Prostate gland (tissue), 2 donors: ENCODE data around the gene MAGI2. TPM values are rescaled to one million over a fixed set of nuclear protein-coding genes. Genes with fewer than 3 reads are reported as not detected.

Source experiments
- DNase-seq: peaks from one replicate; pipeline ENCODE4 v3.0.0-alpha.2; 2019; ENCODE audit warnings: low spot score
- H3K27ac ChIP-seq, 2 donors: fragments of 200-600 bp; sonication (generic); 2 replicates each; pipeline ENCODE4 v1.5.1; 2017 to 2019
- H3K27me3 ChIP-seq: fragments of 200-600 bp; sonication (generic); replicated peaks from 2 replicates; pipeline ENCODE4 v1.5.1; 2019; ENCODE audit not compliant: insufficient read depth
- H3K36me3 ChIP-seq, 2 donors: fragments of 200-600 bp; sonication (generic); 1 replicate in 1 of 2; 2 replicates in 1 of 2; pipeline versions ENCODE4 v1.5.1 to v1.8.1; 2017 to 2019
- H3K4me1 ChIP-seq: fragments of 200-600 bp; sonication (generic); replicated peaks from 2 replicates; pipeline ENCODE4 v1.5.1; 2019
- H3K4me3 ChIP-seq, 2 donors: fragments of 200-600 bp; sonication (generic); 2 replicates each; pipeline ENCODE4 v1.5.1; 2017 to 2019
- H3K9me3 ChIP-seq: fragments of 200-600 bp; sonication (generic); 2 replicates; pipeline ENCODE4 v1.5.1; 2017
- CTCF ChIP-seq, 4 experiments: fragments of 200-600 bp in 2 of 4; fragments of 450-650 bp in 2 of 4; sonication (generic) in 2 of 4; IDR thresholded peaks; 1 replicate in 3 of 4; 2 replicates in 1 of 4; pipeline ENCODE4 v1.5.1; 2016 to 2019; ENCODE audit warnings: antibody characterized with exemption in 4 of 4, mild to moderate bottlenecking in 2 of 4, moderate library complexity in 2 of 4
- POLR2A ChIP-seq: fragments of 450-650 bp; IDR thresholded peaks from one replicate; pipeline ENCODE4 v1.6.1; 2016; ENCODE audit warnings: antibody characterized with exemption, mild to moderate bottlenecking
- POLR2AphosphoS5 ChIP-seq: sonication (generic); formaldehyde crosslinking; IDR thresholded peaks from one replicate; pipeline ENCODE4 v1.6.1; 2017; ENCODE audit warnings: antibody characterized with exemption
- WGBS: methylation state at CpG from one replicate; pipeline ENCODE4 v1.1.5; 2018; 5-methylcytosine and 5-hydroxymethylcytosine counted together
- intact Hi-C: fragments of 100-400 bp; cut with DNase I; formaldehyde crosslinking; loops from one replicate; pipeline ENCODE4 v1.14.2; 2022
- total RNA-seq, 2 donors: library from RNA; depleted of rRNA; stranded (reverse); fragments of >200 nt; gene quantifications; one replicate each; pipeline ENCODE4 v1.1.0, GENCODE V29; 2016

MAGI2 gene
- total RNA-seq, 2 donors from 2014 or later = 27.1 to 31.3 TPM

- no peak for DNase-seq
- Histone ChIP-seq H3K27me3 (no peaks in the 10 kb centered on the region), H3K4me1 (peaks cover 2% of the 10 kb centered on the region), H3K9me3 (no peaks in the 10 kb centered on the region), H3K4me3 (no peak overlapping the region), H3K36me3 (no peaks in the 10 kb centered on the region), H3K27ac (no peak overlapping the region)
- no peak for TF ChIP-seq CTCF (IDR thresholded peaks at IDR 0.05)
- no peak for TF ChIP-seq POLR2AphosphoS5
- no peak for TF ChIP-seq POLR2A
- intact Hi-C loops = loop anchor here (10.0 kb wide), 1 partner anchor 73 kb away; no protein-coding TSS in a partner anchor
- WGBS = 75% methylated on average over 5 of the region's 5 CpGs
Observed at GRCh38 chr7:78017591-78018100, 1435.8 kb downstream of the MAGI2 start.

- no peak for TF ChIP-seq POLR2AphosphoS5
- DNase-seq = no peak
- intact Hi-C loops = loop anchor here (10.0 kb wide), 1 partner anchor 71 kb away; no protein-coding TSS in a partner anchor
Observed at GRCh38 chr7:78015574-78016260, 1437.8 kb downstream of the MAGI2 start.

GRCh38 chr7:78014401-78014800 is 1439.1 kb downstream of the MAGI2 start:
- no peak for TF ChIP-seq POLR2A
- TF ChIP-seq POLR2AphosphoS5 = no peak
- no peak for TF ChIP-seq CTCF (IDR thresholded peaks at IDR 0.05)
- intact Hi-C loops = loop anchor here (10.0 kb wide), 1 partner anchor 70 kb away; no protein-coding TSS in a partner anchor
- H3K27me3 ChIP-seq = no peaks in the 10 kb centered on the region

More at GRCh38 chr7:78015574-78016260, 1437.8 kb downstream of the MAGI2 start:
- no peaks in the 10 kb centered on the region for H3K36me3 ChIP-seq
- no peaks in the 10 kb centered on the region for H3K9me3 ChIP-seq
- no peaks in the 10 kb centered on the region for H3K27me3 ChIP-seq
- H3K4me1 ChIP-seq = peaks cover 2% of the 10 kb centered on the region
- H3K4me3 ChIP-seq = no peak overlapping the region
- no peak overlapping the region for H3K27ac ChIP-seq
- WGBS = 63% methylated on average over 5 of the region's 5 CpGs

DNA sequence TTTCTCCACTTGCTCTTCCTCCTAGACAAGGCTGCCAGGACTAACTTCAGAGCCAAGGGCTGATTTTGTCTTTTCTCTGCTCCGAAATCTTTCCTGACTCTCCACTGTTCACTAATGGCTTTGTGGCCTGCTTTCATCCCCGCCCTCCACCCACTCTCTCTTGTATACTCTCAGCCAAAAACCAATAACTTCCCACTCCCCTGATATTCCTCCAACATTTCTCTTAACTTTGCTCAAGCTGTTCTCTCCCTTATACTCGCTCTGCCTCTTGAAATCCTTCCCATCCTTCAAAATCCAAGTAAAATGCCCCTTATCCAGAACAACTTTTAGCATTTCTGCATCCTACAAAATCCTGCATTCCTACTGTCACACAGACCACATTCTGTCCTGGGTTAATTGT is 1440.1 kb downstream of the MAGI2 start:
- 48% methylated on average over 3 of the region's 3 CpGs for WGBS
- Histone ChIP-seq H3K36me3 (no peaks in the 10 kb centered on the region), H3K27me3 (no peaks in the 10 kb centered on the region), H3K9me3 (no peaks in the 10 kb centered on the region), H3K27ac (no peak overlapping the region), H3K4me1 (peaks cover 2% of the 10 kb centered on the region), H3K4me3 (no peak overlapping the region)
- no peak for DNase-seq
- intact Hi-C loops = loop anchor here (10.0 kb wide), 1 partner anchor 69 kb away; no protein-coding TSS in a partner anchor
- no peak for TF ChIP-seq POLR2AphosphoS5
- no peak for TF ChIP-seq POLR2A
- no peak for TF ChIP-seq CTCF (IDR thresholded peaks at IDR 0.05)

More at GRCh38 chr7:78014401-78014800, 1439.1 kb downstream of the MAGI2 start:
- no peak overlapping the region for H3K27ac ChIP-seq
- 91% methylated on average over 3 of the region's 3 CpGs for WGBS
- DNase-seq = no peak
- H3K36me3 ChIP-seq = no peaks in the 10 kb centered on the region
- no peak overlapping the region for H3K4me3 ChIP-seq
- H3K4me1 ChIP-seq = peaks cover 2% of the 10 kb centered on the region
- H3K9me3 ChIP-seq = no peaks in the 10 kb centered on the region

DNA sequence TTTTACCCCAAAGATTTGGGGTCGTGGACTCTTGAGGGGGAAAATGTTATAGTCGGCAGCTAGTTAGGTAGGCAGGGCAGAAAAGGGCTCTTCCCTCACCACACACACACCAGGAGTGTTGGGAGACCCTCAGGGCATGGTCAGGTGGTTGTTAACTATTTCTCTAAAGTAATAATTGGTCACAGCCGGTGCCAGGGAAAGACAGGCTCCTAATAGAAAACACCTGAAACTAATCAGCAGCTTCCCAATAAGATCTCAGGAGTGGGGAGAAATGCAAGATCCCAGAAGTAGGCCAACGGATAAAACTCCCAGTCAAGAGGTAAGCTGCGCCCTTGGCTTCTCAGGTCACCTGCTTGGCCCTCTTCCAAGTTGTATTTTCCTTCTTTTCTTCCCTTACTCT is 1441.8 kb downstream of the MAGI2 start:
- H3K36me3 ChIP-seq = no peaks in the 10 kb centered on the region
- WGBS = 65% methylated on average over 5 of the region's 5 CpGs
- TF ChIP-seq POLR2A (no peak), POLR2AphosphoS5 (no peak)
- no peak overlapping the region for H3K4me3 ChIP-seq
- H3K27ac ChIP-seq = no peak overlapping the region
- intact Hi-C loops = loop anchor here (10.0 kb wide), 1 partner anchor 67 kb away; no protein-coding TSS in a partner anchor
- H3K4me1 ChIP-seq = no peaks in the 10 kb centered on the region
- no peaks in the 10 kb centered on the region for H3K9me3 ChIP-seq
- H3K27me3 ChIP-seq = no peaks in the 10 kb centered on the region
- DNase-seq = no peak
